Breast epithelium (tissue), 3 donors: Measurements from ENCODE around the gene MINDY4.

ENCODE experiments used
- CTCF ChIP-seq, 3 donors: fragments of 450-650 bp; IDR thresholded peaks; one replicate each; pipeline ENCODE4 v1.5.1; 2016 to 2017; ENCODE audit warnings: antibody characterized with exemption in 3 of 3, mild to moderate bottlenecking in 3 of 3, moderate library complexity in 3 of 3
- POLR2A ChIP-seq: fragments of 450-650 bp; IDR thresholded peaks from one replicate; pipeline ENCODE4 v1.6.1; 2016; ENCODE audit warnings: antibody characterized with exemption, mild to moderate bottlenecking, moderate library complexity
- POLR2AphosphoS5 ChIP-seq, 3 donors: sonication (generic); formaldehyde crosslinking; IDR thresholded peaks; one replicate each; pipeline ENCODE4 v1.6.1; 2017; ENCODE audit warnings: antibody characterized with exemption in 3 of 3

GRCh38 chr7:30879139-30880124 is 108.2 kb downstream of the MINDY4 start:
- TF ChIP-seq POLR2A (no peak), CTCF (IDR thresholded peaks at IDR 0.05) (no peak), POLR2AphosphoS5 (IDR thresholded peaks at IDR 0.05) (no peak)
